GM12892 (cell line): ENCODE results near the gene GDNF. TPM values are rescaled to one million over a fixed set of nuclear protein-coding genes. Genes with fewer than 3 reads are reported as not detected.
A peak's percentile ranks its signal among the peaks of the same experiment; 100 is the strongest.

Experiments used
- DNase-seq: peaks from one replicate; pipeline ENCODE4 v3.0.0; 2011; ENCODE audit not compliant: insufficient read length
- FAIRE-seq: peaks from 2 replicates; lab custom pipeline; 2011; peaks lifted over from hg19 to GRCh38; lab: Jason Lieb, UNC
- POLR2A ChIP-seq: IDR thresholded peaks from 2 replicates; pipeline ENCODE4 v1.6.1; 2011; ENCODE audit warnings: low read depth, low read length, control low read depth
- POLR2AphosphoS5 ChIP-seq: IDR thresholded peaks from 2 replicates; pipeline ENCODE4 v1.6.1; 2011; ENCODE audit warnings: low read depth, low read length, control low read depth
- TAF1 ChIP-seq: IDR thresholded peaks from 2 replicates; pipeline ENCODE4 v1.6.1; 2011; ENCODE audit warnings: low read depth, mild to moderate bottlenecking, control low read depth, low read length, borderline replicate concordance
- polyA plus RNA-seq: library from polyadenylated mRNA; unstranded; fragments of >200 nt; gene quantifications from one replicate; pipeline ENCODE4 v1.2.1, GENCODE V29; 2012; ENCODE audit warnings: missing spikeins, inconsistent platforms; ENCODE audit not compliant: missing spikeins

GDNF gene, protein sequence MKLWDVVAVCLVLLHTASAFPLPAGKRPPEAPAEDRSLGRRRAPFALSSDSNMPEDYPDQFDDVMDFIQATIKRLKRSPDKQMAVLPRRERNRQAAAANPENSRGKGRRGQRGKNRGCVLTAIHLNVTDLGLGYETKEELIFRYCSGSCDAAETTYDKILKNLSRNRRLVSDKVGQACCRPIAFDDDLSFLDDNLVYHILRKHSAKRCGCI
- polyA plus RNA-seq = 0.08 TPM

DNA sequence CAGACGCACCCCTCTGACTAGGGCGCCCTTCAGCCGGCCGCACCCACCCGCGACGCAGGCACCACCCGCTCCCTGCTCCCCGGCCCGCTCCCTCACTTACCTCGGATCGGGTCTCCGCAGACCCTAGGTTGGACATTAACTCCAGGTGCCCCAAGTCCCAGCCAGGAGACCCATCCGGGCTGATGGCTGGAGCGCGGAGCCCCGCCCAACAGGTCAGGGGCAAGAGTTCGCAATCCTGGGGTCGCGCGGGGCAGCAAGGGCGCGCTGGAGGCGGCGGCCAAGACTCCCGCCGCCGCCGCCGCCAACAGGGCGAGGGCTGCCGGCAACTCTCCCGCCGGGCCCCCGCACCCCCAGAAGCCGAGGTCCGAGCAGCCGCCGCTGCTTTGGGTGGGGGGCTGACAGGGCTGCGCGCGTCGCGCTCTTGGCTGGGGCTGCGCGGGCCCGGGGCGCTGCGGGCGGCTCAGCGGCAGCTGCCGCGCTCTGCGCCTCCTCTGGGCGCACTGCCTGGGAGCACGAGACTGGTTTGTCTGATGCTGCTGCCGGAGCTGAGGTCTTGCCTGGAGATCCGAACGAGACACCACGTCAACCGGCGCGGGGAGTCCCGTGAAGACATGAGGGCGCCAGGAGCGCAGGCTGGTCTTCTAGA lies at the start of gene GDNF:
GDNF (minus strand) TSS at position 635 of the 646 bp plus-strand sequence. CDS start 5,245 bp downstream, outside the sequence.
- TF ChIP-seq TAF1 (no peak), POLR2AphosphoS5 (no peak), POLR2A (no peak)
- no peak for FAIRE-seq
- peak; percentile 31 for DNase-seq

DNA sequence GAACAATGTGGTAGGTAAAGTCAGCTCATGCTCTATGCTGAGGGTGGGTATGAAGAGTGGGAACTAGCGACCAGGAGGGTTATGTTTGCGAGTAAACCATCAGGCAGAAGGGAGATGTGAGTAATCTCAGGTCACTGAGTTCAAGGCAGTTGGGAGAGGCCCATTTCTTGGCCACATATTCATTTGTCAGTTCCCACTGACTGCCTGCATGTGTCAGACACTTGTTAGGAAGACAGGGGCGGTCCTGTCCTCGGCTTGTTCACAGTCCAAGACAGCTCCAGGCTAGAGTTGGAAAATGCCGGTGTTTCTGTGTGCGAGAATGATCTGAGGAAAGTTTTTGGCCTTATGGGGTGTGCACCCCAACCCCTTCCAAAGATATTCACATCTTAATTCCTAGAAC lies 48.6 kb upstream of the GDNF start:
- TF ChIP-seq POLR2AphosphoS5 = no peak
- no peak for TF ChIP-seq TAF1
- TF ChIP-seq POLR2A = no peak
- FAIRE-seq (no peak), DNase-seq (no peak)

DNA sequence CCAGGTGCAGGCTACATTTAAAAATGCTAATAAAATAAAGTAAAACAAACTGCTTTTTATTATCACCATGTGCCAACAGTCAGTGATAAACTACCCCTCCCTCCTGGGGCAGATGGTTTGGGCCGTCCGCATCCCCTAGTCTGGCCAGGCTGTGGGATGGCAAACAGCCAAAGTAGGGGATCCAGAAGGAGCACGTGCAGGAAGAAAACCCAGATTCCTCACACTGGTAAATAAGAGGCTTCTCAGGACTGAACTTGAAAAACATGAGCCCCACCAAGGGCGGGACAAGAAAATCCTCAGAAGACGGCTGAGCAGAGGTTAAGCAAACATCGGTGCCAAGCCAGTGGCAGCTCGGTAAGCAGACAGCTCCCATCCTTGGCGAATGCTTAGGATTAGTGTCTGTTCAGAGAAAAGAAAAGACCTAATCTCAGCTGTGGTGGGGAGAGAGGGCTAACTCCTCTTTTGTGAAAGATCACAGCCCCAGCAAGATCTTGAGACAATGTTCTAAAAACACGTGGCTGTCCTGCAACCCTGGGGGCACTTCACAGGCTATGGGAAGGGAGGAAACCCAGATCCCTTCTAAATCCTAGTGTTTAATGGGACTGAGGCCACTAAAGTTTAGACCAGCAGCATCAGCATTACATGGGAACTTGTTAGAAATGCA lies 46.5 kb upstream of the GDNF start:
- FAIRE-seq (no peak), DNase-seq (no peak)
- TF ChIP-seq POLR2AphosphoS5 (no peak), TAF1 (no peak), POLR2A (no peak)

DNA sequence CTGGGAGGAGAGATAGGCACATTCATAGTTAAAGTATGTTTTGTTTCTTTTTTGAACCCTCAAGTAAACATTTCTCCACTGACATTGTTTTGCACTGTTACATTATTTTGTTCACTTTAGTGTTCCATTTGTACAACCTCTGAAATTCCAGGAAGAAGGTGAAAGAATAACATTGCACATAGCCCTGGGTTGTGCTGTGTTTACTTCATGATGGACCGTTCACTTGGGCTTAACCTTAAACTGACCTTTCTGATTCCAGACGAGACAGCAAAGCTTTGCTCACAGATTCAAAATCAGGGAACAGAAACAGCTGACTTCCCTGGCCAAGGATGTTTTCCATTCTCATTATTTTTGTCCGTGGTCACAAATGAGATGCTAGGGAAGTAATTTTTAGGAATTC lies 42.8 kb upstream of the GDNF start:
- FAIRE-seq (no peak), DNase-seq (no peak)
- TF ChIP-seq TAF1 (no peak), POLR2A (no peak), POLR2AphosphoS5 (no peak)

DNA sequence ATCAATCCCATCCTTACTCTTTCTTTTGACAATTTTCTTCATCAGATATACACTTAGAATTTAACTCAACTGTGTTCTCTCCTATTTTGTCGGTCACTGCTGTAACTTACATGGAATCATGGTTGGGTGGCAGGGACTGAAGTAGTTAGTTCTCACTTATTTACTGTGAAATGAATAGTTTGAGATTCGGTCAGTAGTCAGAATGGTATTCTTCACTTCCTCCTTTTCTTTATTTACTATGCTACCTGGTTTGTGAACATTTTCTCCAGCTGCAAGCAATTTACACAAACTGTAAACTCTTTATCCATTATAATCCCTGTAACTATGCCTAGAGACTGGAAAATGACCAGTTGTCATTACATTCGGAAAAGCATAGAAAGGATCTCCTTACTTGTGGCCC lies 41.5 kb upstream of the GDNF start:
- no peak for FAIRE-seq
- DNase-seq = no peak
- TF ChIP-seq POLR2A (no peak), POLR2AphosphoS5 (no peak), TAF1 (no peak)

DNA sequence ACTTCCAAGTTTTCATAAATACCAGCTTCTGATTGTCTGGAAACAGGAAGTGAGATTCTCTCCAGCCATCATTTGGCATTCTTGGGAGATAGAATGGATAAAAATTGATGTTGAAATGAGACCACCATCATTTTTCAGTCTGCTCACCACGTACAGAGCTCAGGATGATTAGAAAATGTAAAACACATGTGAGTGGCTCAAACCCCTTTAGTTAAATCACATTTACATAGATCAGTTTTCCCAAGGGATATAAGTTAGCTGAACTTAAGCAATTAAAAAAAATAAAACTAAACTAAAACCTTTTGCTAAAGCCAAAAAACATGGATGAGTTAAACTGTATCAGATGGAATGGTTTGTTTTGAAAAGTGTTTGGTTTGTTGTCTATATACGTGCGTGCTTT lies 37.1 kb upstream of the GDNF start:
- no peak for DNase-seq
- no peak for FAIRE-seq
- no peak for TF ChIP-seq TAF1
- TF ChIP-seq POLR2A = no peak
- no peak for TF ChIP-seq POLR2AphosphoS5

DNA sequence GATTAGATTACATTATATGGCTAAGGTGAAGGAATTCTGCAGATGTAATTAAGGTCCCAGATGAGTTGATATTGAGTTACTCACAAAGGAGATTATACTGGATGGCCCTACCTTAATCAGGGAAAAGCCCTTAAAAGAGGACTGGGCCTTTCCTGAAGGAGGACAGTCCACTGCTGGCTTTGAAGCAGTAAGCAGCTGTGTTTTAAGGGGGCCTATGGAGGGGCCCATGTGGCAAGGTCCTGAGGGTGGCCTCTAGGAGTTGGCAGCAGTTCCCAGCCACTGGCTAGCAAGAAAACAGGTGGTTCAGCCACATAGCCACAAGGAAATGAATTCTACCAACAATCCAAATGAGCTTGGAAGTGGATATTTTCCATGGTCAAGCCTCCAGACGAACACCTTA lies 36.4 kb upstream of the GDNF start:
- FAIRE-seq (no peak), DNase-seq (no peak)

DNA sequence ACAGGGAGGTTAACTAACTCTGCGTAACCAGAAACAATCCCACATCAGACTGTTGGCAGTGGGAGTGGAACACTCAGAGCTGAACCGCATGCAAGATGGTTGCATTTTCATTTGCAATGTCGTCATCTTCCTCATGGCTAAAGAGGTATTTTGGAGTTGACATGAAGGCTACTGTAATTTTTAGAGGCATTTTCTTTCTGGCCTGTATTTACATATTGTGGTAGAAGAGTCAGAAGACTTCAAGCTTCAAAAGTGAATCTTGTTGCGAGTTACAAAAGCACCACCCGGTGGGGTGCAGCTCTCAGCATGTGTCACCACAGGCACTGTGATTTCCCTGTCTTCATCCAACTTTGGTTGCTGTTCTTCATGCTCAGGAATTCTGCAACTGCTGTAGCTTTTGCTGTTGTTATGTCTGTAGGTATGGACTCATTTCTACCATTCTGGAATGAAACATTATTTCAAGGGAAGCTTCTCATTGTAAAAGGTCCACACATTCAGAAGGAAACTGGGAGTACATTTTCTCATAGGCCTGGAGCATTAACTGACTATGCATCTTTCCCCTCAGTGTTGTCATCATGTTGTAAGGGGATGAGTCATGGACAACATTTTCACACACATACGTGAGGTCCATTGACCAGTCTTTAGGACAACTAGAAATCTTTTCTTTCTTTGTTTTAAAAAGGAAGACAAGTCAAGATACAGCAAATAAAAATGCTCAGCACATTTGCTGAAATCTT lies 35.4 kb upstream of the GDNF start:
- FAIRE-seq (no peak), DNase-seq (no peak)
- TF ChIP-seq POLR2A (no peak), POLR2AphosphoS5 (no peak), TAF1 (no peak)

More for the DNA sequence above, 36.4 kb upstream of the GDNF start:
- TF ChIP-seq TAF1 = no peak

DNA sequence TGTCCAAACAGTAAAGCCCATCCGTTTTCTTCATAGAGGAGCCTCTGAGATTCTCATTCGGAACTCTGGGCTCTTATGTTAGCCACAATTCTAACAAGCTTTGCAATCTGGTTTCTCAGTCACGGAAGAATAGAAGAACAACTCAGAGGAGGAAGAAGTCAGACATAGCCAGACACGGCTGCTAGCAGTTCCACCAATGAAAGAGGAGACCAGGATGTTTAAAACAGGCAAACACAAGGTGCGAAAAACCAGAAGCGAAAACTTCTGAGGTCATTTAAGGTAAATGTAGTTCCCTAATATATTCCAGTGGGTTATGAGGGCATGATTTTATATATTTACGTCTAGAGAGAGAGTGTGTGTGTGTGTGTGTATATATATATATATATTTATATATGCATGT lies 34.1 kb upstream of the GDNF start:
- TF ChIP-seq POLR2A = no peak
- DNase-seq (no peak), FAIRE-seq (no peak)

DNA sequence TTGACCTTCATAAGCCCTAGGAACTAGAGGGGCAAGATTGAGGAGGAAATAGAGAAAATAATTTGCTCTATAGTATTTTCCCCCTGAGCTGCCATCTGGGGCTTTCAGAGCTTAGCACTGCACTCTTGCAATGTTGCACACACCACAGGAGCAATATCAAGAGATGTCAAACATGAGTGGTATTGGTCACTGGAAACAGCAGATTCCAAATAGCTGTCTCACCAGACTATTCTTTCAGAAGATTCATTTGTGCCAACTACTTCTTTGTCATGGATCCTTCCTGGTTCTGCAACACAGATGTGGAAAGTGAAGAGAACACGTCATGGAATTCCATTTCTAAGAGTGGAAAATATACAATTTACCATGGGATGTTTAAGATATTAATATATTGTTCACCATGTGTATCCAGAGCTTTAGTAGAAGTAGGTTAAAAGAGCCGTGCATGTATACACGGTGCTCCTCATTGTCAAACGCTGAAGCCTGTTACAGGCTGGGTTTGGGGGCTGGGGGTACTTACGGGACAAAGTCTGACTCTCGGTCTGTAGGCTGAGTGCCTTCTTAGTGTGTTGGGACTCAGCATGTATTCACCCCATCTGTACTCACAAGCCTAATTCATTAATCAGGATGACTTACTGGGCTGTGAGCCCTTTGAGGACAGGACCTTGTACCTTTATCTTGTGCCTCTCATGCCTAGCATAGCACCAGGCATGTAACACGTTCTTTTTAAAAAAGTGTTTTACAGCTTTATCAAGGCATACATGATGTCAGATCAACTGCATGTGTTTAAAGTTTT lies 31.4 kb upstream of the GDNF start:
- TF ChIP-seq TAF1 = no peak
- TF ChIP-seq POLR2A = no peak
- TF ChIP-seq POLR2AphosphoS5 = no peak
- no peak for DNase-seq
- no peak for FAIRE-seq

DNA sequence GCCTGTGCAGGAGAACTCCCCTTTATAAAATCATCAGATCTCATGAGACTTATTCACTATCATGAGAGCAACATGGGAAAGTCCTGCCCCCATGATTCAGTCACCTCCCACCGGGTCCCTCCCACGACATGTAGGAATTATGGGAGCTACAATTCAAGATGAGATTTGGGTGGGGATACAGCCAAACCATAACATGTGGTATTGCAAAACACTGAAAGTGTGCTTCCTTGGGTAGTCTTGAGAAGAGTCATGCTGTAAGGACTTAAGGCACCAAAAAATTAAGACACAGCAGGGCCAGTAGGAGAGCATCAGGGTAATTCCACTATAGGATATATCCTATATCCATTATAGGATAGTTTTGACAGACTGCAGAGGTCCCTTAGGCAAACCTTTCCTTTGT lies 29.4 kb upstream of the GDNF start:
- FAIRE-seq = no peak
- DNase-seq = no peak
- TF ChIP-seq TAF1 = no peak
- TF ChIP-seq POLR2A = no peak
- no peak for TF ChIP-seq POLR2AphosphoS5
